Hepatocyte (in vitro differentiated cells): ENCODE data around the gene PLXNA3. TPM values are rescaled to one million over a fixed set of nuclear protein-coding genes. Genes with fewer than 3 reads are reported as not detected.

ENCODE experiments used
- DNase-seq: peaks from one replicate; pipeline ENCODE4 v3.0.0-alpha.2; 2016; ENCODE audit warnings: low spot score
- H2AFZ ChIP-seq: fragments of 200-600 bp; sonication (generic); 2 replicates; pipeline ENCODE4 v1.6.0; 2016; ENCODE audit warnings: antibody characterized with exemption, mild to moderate bottlenecking
- H3K27ac ChIP-seq: fragments of 200-600 bp; sonication (generic); 2 replicates; pipeline ENCODE4 v1.5.1; 2016; ENCODE audit warnings: mild to moderate bottlenecking
- H3K27me3 ChIP-seq: fragments of 200-600 bp; sonication (generic); 2 replicates; pipeline ENCODE4 v1.6.1; 2016
- H3K36me3 ChIP-seq: fragments of 200-600 bp; sonication (generic); replicated peaks from 2 replicates; pipeline ENCODE4 v1.5.1; 2016; ENCODE audit warnings: low read depth; ENCODE audit not compliant: insufficient read depth
- H3K4me1 ChIP-seq: fragments of 200-600 bp; sonication (generic); 2 replicates; pipeline ENCODE4 v1.5.1; 2016; ENCODE audit warnings: mild to moderate bottlenecking, moderate library complexity; ENCODE audit not compliant: insufficient read depth
- H3K4me2 ChIP-seq: fragments of 200-600 bp; sonication (generic); 2 replicates; pipeline ENCODE4 v1.6.0; 2016
- H3K4me3 ChIP-seq: fragments of 200-600 bp; sonication (generic); 2 replicates; pipeline ENCODE4 v1.5.1; 2016; ENCODE audit warnings: mild to moderate bottlenecking
- H3K79me2 ChIP-seq: fragments of 200-600 bp; sonication (generic); 2 replicates; pipeline ENCODE4 v1.6.0; 2017; ENCODE audit warnings: mild to moderate bottlenecking
- H3K9me2 ChIP-seq: fragments of 200-600 bp; sonication (generic); replicated peaks from 2 replicates; pipeline ENCODE4 v1.6.0; 2017; ENCODE audit warnings: mild to moderate bottlenecking; ENCODE audit not compliant: insufficient read depth
- H3K9me3 ChIP-seq: fragments of 200-600 bp; sonication (generic); 2 replicates; pipeline ENCODE4 v1.5.1; 2016; ENCODE audit warnings: low read depth, mild to moderate bottlenecking
- H4K20me1 ChIP-seq: fragments of 200-600 bp; sonication (generic); 2 replicates; pipeline ENCODE4 v1.6.0; 2016; ENCODE audit warnings: mild to moderate bottlenecking; ENCODE audit not compliant: insufficient read depth, poor library complexity, severe bottlenecking
- EZH2 ChIP-seq: fragments of 200-600 bp; sonication (generic); IDR thresholded peaks from 2 replicates; pipeline ENCODE4 v1.6.1; 2016; ENCODE audit warnings: antibody characterized with exemption, mild to moderate bottlenecking, borderline replicate concordance
- EZH2phosphoT487 ChIP-seq: fragments of 200-600 bp; sonication (generic); IDR thresholded peaks from one replicate; pipeline ENCODE4 v1.6.1; 2018; ENCODE audit warnings: antibody characterized with exemption, mild to moderate bottlenecking, low read depth, moderate library complexity; ENCODE audit not compliant: unreplicated experiment, severe bottlenecking
- WGBS: methylation state at CpG from one replicate; pipeline ENCODE4 v1.1.6; 2016; ENCODE audit warnings: low lambda C conversion rate; ENCODE audit errors: missing lambda C conversion rate; 5-methylcytosine and 5-hydroxymethylcytosine counted together
- polyA plus RNA-seq: library from polyadenylated mRNA; unstranded; fragments of >200 nt; fragmentation: Nextera tagmentation; extraction: Ambion mirVana; gene quantifications from 2 replicates; pipeline ENCODE4 v1.2.1, GENCODE V29; 2016
- total RNA-seq: library from RNA; depleted of rRNA; stranded (reverse); fragments of >200 nt; gene quantifications from 2 replicates; pipeline ENCODE4 v1.2.3, GENCODE V29; 2014
- TF ChIP-seq, protein P1 (sequence below): fragments of 200-600 bp; sonication (generic); IDR thresholded peaks from 2 replicates; pipeline ENCODE4 v1.5.1; 2016; ENCODE audit warnings: antibody characterized with exemption, mild to moderate bottlenecking; ENCODE audit not compliant: poor library complexity

Gene PLXNA3
- total and polyA plus RNA-seq, 2 experiments from 2014 or later: 14.1 to 28.7 TPM

DNA sequence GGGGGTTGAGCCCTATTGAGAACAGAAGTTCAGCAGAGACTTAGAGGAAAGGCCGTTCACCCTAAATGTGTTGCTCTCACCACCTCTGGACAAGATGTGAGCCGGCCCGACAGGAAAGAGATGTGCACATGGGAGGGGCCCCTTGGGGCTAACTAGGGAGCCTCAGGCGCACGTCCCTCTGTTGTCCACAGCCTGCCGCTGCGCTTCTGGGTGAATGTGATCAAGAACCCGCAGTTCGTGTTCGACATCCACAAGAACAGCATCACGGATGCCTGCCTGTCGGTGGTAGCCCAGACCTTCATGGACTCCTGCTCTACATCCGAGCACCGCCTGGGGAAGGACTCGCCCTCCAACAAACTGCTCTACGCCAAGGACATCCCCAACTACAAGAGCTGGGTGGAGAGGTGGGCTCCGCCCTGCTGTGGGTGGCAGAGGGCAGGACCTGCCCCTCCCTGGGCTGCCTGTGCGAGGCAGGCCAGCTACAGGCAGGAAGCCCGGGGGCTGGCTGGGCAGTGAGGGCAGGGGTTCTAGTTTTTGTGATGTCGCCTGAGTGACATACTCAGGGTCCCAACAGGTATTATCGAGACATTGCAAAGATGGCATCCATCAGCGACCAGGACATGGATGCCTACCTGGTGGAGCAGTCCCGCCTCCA, 13.0 kb downstream of the PLXNA3 start:
- H3K4me2 ChIP-seq: no peak overlapping the region
- 89% methylated on average over 23 of the region's 23 CpGs for WGBS
- no peak for DNase-seq
- no peak overlapping the region for H3K4me3 ChIP-seq
- no peaks in the 10 kb centered on the region for H3K36me3 ChIP-seq
- H3K9me2 ChIP-seq: no peaks in the 10 kb centered on the region
- no peak overlapping the region for H3K27ac ChIP-seq
- TF ChIP-seq EZH2 (no peak), EZH2phosphoT487 (no peak)
- TF ChIP-seq, protein P1, sequence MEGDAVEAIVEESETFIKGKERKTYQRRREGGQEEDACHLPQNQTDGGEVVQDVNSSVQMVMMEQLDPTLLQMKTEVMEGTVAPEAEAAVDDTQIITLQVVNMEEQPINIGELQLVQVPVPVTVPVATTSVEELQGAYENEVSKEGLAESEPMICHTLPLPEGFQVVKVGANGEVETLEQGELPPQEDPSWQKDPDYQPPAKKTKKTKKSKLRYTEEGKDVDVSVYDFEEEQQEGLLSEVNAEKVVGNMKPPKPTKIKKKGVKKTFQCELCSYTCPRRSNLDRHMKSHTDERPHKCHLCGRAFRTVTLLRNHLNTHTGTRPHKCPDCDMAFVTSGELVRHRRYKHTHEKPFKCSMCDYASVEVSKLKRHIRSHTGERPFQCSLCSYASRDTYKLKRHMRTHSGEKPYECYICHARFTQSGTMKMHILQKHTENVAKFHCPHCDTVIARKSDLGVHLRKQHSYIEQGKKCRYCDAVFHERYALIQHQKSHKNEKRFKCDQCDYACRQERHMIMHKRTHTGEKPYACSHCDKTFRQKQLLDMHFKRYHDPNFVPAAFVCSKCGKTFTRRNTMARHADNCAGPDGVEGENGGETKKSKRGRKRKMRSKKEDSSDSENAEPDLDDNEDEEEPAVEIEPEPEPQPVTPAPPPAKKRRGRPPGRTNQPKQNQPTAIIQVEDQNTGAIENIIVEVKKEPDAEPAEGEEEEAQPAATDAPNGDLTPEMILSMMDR: no peak
- H3K9me3 ChIP-seq: no peaks in the 10 kb centered on the region
- no peaks in the 10 kb centered on the region for H3K27me3 ChIP-seq
- no peaks in the 10 kb centered on the region for H3K4me1 ChIP-seq
- no peaks in the 10 kb centered on the region for H4K20me1 ChIP-seq
- no peaks in the 10 kb centered on the region for H3K79me2 ChIP-seq
- no peak overlapping the region for H2AFZ ChIP-seq

DNA sequence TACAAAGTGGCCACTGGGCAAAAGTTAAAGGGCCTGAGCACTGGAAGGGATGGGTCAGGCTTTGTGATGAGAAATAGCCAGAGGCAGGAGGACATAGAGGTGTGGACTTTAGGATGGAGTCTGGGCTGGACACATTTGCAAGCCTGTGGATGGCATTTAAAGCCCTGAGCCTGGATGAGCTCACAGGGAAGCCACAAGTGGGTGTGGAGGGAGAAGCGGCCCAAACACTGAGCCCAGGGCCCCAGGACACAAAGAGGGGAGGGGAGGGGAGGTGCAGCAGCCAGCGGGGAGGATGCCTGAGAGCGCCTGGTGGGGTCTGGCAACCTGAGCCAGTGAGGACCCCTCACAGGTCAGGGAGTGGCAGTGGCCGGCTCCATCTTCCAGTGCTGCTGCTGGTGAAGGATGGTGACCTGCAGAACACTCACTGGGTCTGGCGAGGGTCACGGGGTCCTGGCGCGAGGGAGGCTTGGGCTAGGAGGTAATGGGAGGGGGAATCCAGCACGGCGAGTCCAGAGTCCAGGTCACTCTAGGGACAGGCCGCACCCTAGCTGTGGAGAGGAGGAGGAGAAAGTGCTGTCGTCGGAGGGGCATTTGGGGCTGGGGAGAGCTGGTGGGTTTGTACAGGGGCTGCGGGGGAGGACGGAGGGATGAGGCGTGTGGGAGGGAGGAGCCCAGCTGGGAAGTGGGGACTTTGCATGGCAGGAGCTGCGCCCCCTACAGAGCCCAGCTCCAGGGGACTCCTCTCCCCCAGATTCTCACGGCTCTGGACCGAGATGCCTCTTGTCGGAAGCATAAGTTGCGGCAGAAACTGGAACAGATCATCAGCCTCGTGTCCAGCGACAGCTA, 14.0 kb downstream of the PLXNA3 start:
- Histone ChIP-seq H3K79me2 (no peaks in the 10 kb centered on the region), H3K27me3 (no peaks in the 10 kb centered on the region), H3K4me3 (no peak overlapping the region), H3K36me3 (no peaks in the 10 kb centered on the region), H3K4me2 (no peak overlapping the region), H3K9me3 (no peaks in the 10 kb centered on the region), H3K27ac (no peak overlapping the region), H2AFZ (no peak overlapping the region), H4K20me1 (no peaks in the 10 kb centered on the region), H3K4me1 (no peaks in the 10 kb centered on the region), H3K9me2 (no peaks in the 10 kb centered on the region)
- DNase-seq: no peak
- TF ChIP-seq EZH2 (no peak), EZH2phosphoT487 (no peak)
- TF ChIP-seq, protein P1: no peak
- 82% methylated on average over 22 of the region's 23 CpGs for WGBS

DNA sequence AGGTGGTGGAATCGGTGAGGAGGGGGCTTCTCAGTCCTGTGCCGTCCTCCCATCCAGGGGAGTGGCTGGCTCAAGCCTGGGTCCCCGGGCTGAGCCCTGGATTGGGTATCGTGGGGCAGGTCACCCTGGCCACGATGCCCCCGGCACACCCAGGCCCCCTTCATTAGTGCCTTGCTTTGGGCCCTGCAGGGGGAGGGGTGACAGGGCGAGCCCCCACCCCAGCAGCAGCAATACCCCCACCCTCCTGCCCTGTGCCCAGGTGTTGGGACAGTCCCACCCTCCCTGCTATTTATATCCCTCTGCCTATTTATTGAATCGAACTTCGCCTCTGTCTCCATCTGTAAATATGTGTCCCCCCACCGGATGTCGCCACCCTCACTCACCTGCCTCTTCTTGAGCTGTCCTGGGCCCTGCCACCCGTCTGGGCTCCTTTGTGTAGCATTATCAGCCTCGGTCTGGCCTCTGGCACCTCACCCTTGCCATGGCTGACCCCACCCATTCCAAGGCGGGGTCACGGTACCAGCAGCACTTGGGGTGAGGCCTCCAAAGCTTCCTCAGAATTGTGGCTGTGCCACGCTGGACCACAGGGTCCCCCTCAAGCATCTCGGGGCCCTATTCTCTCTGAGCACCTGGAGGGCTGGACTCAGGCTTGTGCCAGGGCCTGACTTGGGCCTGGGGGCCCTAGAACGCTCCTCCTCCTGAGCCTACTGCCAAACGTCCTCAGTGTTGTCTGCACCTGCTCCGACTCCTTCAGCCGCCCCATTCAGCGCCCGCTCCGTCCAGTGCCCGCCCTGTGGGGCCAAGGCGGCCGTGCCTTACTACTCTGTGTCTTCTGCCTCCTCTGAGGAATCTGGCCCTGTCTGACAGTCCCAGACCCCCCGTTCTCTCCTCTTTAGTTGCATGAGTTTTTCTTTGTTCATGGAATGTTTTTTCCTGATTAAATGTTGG, 14.9 kb downstream of the PLXNA3 start:
- Histone ChIP-seq H3K79me2 (no peaks in the 10 kb centered on the region), H2AFZ (no peak overlapping the region), H3K4me1 (no peaks in the 10 kb centered on the region), H3K4me2 (no peak overlapping the region), H3K9me2 (no peaks in the 10 kb centered on the region), H3K9me3 (no peaks in the 10 kb centered on the region), H3K27me3 (no peaks in the 10 kb centered on the region), H3K27ac (no peak overlapping the region), H4K20me1 (no peaks in the 10 kb centered on the region), H3K36me3 (no peaks in the 10 kb centered on the region), H3K4me3 (no peak overlapping the region)
- TF ChIP-seq, protein P1: no peak
- TF ChIP-seq EZH2 (no peak), EZH2phosphoT487 (no peak)
- DNase-seq: no peak
- WGBS: 84% methylated on average over 28 of the region's 28 CpGs
